ENCODE data around the gene LMNA. TPM values are rescaled to one million over a fixed set of nuclear protein-coding genes. Genes with fewer than 3 reads are reported as not detected.
"Not testable (repeated sequence)": the region's sequence is repeated elsewhere in the genome, so short reads cannot be mapped to it uniquely, and the experiment has no call there.

The LMNA gene
- total RNA-seq (2014; rRNA removed; shearing (Covaris generic); ENCODE audit: low replicate concordance): 1,337 and 1,568 TPM in 2 replicates

- Histone ChIP-seq H3K27me3 (no peaks in the 10 kb centered on the region), H3K9me3 (peaks cover 2% of the 10 kb centered on the region; the same call in 1 of the 2 replicates), H3K4me3 (peak within 1 kb of the TSS; percentile 96), H3K36me3 (peaks cover 44% of the 10 kb centered on the region)
- DNase-seq: peak; percentile 99
Observed at GRCh38 chr1:156114101-156114918, at the start of gene LMNA. Gene LMNA (plus strand): TSS chr1:156114711. CDS start chr1:156114919, 208 bp downstream.

- no peak overlapping the region for H3K4me3 ChIP-seq
- no peak for DNase-seq
- H3K36me3 ChIP-seq: no peaks in the 10 kb centered on the region
- no peaks in the 10 kb centered on the region for H3K27me3 ChIP-seq
- no peaks in the 10 kb centered on the region for H3K9me3 ChIP-seq
Observed at GRCh38 chr1:156065212-156065611, 49.3 kb upstream of the LMNA start.

GRCh38 chr1:156065871-156066270 is 48.6 kb upstream of the LMNA start:
- H3K36me3 ChIP-seq: no peaks in the 10 kb centered on the region
- no peaks in the 10 kb centered on the region for H3K27me3 ChIP-seq
- no peak overlapping the region for H3K4me3 ChIP-seq
- H3K9me3 ChIP-seq: no peaks in the 10 kb centered on the region
- DNase-seq: no peak

GRCh38 chr1:156067262-156067661 is 47.2 kb upstream of the LMNA start:
- Histone ChIP-seq H3K9me3 (no peaks in the 10 kb centered on the region), H3K27me3 (no peaks in the 10 kb centered on the region), H3K4me3 (no peak overlapping the region), H3K36me3 (no peaks in the 10 kb centered on the region)
- no peak for DNase-seq

- Histone ChIP-seq H3K36me3 (no peaks in the 10 kb centered on the region), H3K27me3 (no peaks in the 10 kb centered on the region), H3K4me3 (no peak overlapping the region), H3K9me3 (no peaks in the 10 kb centered on the region)
- peak; percentile 18 for DNase-seq
Observed at GRCh38 chr1:156069490-156070455, 44.7 kb upstream of the LMNA start.

- Histone ChIP-seq H3K27me3 (no peaks in the 10 kb centered on the region), H3K9me3 (no peaks in the 10 kb centered on the region), H3K36me3 (peaks cover 4% of the 10 kb centered on the region; the same call in 1 of the 2 replicates), H3K4me3 (no peak overlapping the region)
- DNase-seq: peak; percentile 37
Observed at GRCh38 chr1:156070548-156070947, 44.0 kb upstream of the LMNA start.

- not testable (repeated sequence) for H3K27me3 ChIP-seq, H3K4me3 ChIP-seq, H3K36me3 ChIP-seq, DNase-seq, H3K9me3 ChIP-seq
Observed at GRCh38 chr1:156071332-156071816, 43.1 kb upstream of the LMNA start.

GRCh38 chr1:156072251-156072650 is 42.3 kb upstream of the LMNA start:
- no peak for DNase-seq
- Histone ChIP-seq H3K4me3 (no peak overlapping the region), H3K9me3 (no peaks in the 10 kb centered on the region), H3K27me3 (no peaks in the 10 kb centered on the region), H3K36me3 (peaks cover 8% of the 10 kb centered on the region; the same call in 1 of the 2 replicates)

GRCh38 chr1:156073110-156073687 is 41.3 kb upstream of the LMNA start:
- no peak for DNase-seq
- no peaks in the 10 kb centered on the region for H3K9me3 ChIP-seq
- H3K4me3 ChIP-seq: no peak overlapping the region
- no peaks in the 10 kb centered on the region for H3K27me3 ChIP-seq
- H3K36me3 ChIP-seq: peaks cover 9% of the 10 kb centered on the region; the same call in 1 of the 2 replicates

GRCh38 chr1:156073740-156074139 is 40.8 kb upstream of the LMNA start:
- H3K27me3 ChIP-seq: no peaks in the 10 kb centered on the region
- no peak overlapping the region for H3K4me3 ChIP-seq
- H3K9me3 ChIP-seq: no peaks in the 10 kb centered on the region
- H3K36me3 ChIP-seq: peaks cover 9% of the 10 kb centered on the region; the same call in 1 of the 2 replicates
- no peak for DNase-seq

- Histone ChIP-seq H3K27me3 (no peaks in the 10 kb centered on the region), H3K9me3 (no peaks in the 10 kb centered on the region), H3K36me3 (peaks cover 9% of the 10 kb centered on the region; the same call in 1 of the 2 replicates), H3K4me3 (no peak overlapping the region)
- DNase-seq: no peak
Observed at GRCh38 chr1:156074661-156075060, 39.9 kb upstream of the LMNA start.

- no peak for DNase-seq
- peaks cover 9% of the 10 kb centered on the region; the same call in 1 of the 2 replicates for H3K36me3 ChIP-seq
- no peaks in the 10 kb centered on the region for H3K27me3 ChIP-seq
- H3K9me3 ChIP-seq: no peaks in the 10 kb centered on the region
- H3K4me3 ChIP-seq: no peak overlapping the region
Observed at GRCh38 chr1:156075162-156075561, 39.3 kb upstream of the LMNA start.

- Histone ChIP-seq H3K9me3 (no peaks in the 10 kb centered on the region), H3K27me3 (no peaks in the 10 kb centered on the region), H3K4me3 (no peak overlapping the region), H3K36me3 (peaks cover 9% of the 10 kb centered on the region; the same call in 1 of the 2 replicates)
- no peak for DNase-seq
Observed at GRCh38 chr1:156075775-156076204, 38.7 kb upstream of the LMNA start.

- H3K4me3 ChIP-seq: no peak overlapping the region
- H3K36me3 ChIP-seq: peaks cover 9% of the 10 kb centered on the region; the same call in 1 of the 2 replicates
- H3K9me3 ChIP-seq: no peaks in the 10 kb centered on the region
- no peak for DNase-seq
- no peaks in the 10 kb centered on the region for H3K27me3 ChIP-seq
Observed at GRCh38 chr1:156076609-156077429, 37.7 kb upstream of the LMNA start.

- no peak overlapping the region for H3K4me3 ChIP-seq
- H3K36me3 ChIP-seq: peaks cover 9% of the 10 kb centered on the region; the same call in 1 of the 2 replicates
- no peaks in the 10 kb centered on the region for H3K27me3 ChIP-seq
- no peaks in the 10 kb centered on the region for H3K9me3 ChIP-seq
- DNase-seq: no peak
Observed at GRCh38 chr1:156077430-156077760, 37.1 kb upstream of the LMNA start.

GRCh38 chr1:156078728-156079127 is 35.8 kb upstream of the LMNA start:
- H3K36me3 ChIP-seq: peaks cover 9% of the 10 kb centered on the region; the same call in 1 of the 2 replicates
- no peaks in the 10 kb centered on the region for H3K9me3 ChIP-seq
- H3K4me3 ChIP-seq: no peak overlapping the region
- no peak for DNase-seq
- no peaks in the 10 kb centered on the region for H3K27me3 ChIP-seq

All from MG63 (cell line).